Activated T-helper 2 cell treated with anti-CD3 and anti-CD28 coated beads, Interferon-gamma antibody, Interleukin-2, Interleukin-4, amounts not matched to agents 10 μg/mL and 5 μg/mL and 100 μg/mL, durations not matched to agents 14 hours and 24 hours and 36 hours (primary cell): ENCODE data around the gene MOV10L1. TPM values are rescaled to one million over a fixed set of nuclear protein-coding genes. Genes with fewer than 3 reads are reported as not detected.

ENCODE experiments used
- DNase-seq: peaks from one replicate; pipeline ENCODE4 v3.0.0; 2021; ENCODE audit warnings: low spot score
- H3K27ac Mint-ChIP-seq: one replicate; pipeline ENCODE4 v1.8.0; 2021; ENCODE audit warnings: mixed read lengths
- H3K27me3 Mint-ChIP-seq: one replicate; pipeline ENCODE4 v1.8.0; 2021; ENCODE audit warnings: low read depth, mixed read lengths
- H3K36me3 Mint-ChIP-seq: one replicate; pipeline ENCODE4 v1.8.0; 2021; ENCODE audit warnings: low read depth, mixed read lengths
- H3K4me1 Mint-ChIP-seq: one replicate; pipeline ENCODE4 v1.8.0; 2021; ENCODE audit warnings: low read depth, mixed read lengths
- H3K4me3 Mint-ChIP-seq: one replicate; pipeline ENCODE4 v1.8.0; 2021; ENCODE audit warnings: low read depth, mild to moderate bottlenecking, moderate library complexity, mixed read lengths
- H3K9me3 Mint-ChIP-seq: one replicate; pipeline ENCODE4 v1.8.0; 2021; ENCODE audit warnings: mixed read lengths
- intact Hi-C: fragments of 100-400 bp; cut with micrococcal nuclease; formaldehyde crosslinking; loops from one replicate; pipeline ENCODE4 v1.15.1; 2023
- total RNA-seq: library from RNA; stranded (reverse); gene quantifications from 2 replicates; pipeline ENCODE4 v1.2.3, GENCODE V29; 2022

The MOV10L1 gene
- 0.07 TPM in 1 of 2 replicates, not detected in the other for total RNA-seq

DNA sequence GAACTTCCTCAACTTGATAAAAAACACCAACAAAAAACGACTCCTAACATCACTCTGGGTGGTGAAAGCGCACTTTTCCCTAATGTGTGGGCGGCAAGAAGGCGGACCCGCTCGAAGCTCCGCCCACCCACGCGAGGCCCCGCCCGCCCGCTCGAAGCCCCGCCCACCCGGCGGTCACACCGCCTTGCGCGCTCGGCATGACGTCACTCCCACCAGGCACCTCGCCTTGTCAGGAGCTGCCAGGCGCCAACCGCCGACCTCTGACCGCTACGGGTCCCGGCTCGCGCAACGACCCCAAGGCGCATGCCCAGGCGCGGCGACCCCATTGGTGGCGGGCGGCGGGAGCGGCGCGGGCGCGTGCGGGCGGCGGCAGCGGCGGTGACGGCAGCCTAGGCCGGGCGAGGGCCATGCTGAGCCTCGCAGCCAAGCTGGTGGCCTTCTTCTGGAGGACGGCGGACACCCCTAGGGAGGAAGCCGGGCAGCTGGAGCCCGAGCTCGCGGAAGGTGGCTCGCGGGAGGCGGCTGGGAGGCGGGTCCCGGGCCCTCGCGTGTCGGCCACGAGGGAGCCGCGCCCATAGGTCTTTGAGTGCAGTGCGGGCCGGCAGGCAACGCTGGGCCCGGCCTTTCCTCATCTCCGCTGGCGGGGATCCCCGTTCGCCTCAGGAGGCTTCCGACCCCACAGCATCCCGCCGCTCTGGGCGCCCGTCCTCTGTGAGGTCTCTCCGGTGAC lies at the start of gene MOV10L1:
TSS of gene MOV10L1 (plus strand) at position 325 of the 730 bp plus-strand sequence. CDS start at position 408, 83 bp downstream.
- Mint-ChIP-seq H3K27ac (no peak within 1 kb of the TSS), H3K4me1 (peaks cover 9% of the 10 kb centered on the region), H3K4me3 (no peak within 1 kb of the TSS), H3K36me3 (peaks cover 13% of the 10 kb centered on the region), H3K9me3 (peaks cover 9% of the 10 kb centered on the region), H3K27me3 (peaks cover 14% of the 10 kb centered on the region)
- intact Hi-C loops: no loop called here
- DNase-seq: no peak

DNA sequence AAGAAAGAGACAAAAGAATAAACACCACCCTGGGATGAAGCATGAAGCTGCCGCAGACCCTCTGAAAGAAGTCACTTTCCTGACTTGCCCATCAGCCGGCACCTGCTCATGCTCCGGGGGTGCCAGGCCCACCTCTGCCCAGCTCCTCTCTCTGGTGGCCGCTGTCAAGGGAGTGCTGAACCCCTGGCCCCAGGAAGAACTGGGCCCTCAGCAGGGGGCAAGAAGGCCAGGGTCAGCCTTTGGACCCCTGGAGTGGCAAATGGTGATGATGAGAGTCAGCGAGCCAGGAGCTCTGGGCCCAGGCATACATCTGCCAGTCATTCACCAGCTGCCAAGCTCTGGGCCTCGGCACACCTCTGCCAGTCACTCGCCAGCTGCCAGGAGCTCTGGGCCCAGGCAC lies 49.1 kb upstream of the MOV10L1 start:
- H3K4me1 Mint-ChIP-seq: no peaks in the 10 kb centered on the region
- intact Hi-C loops: no loop called here
- H3K36me3 Mint-ChIP-seq: no peaks in the 10 kb centered on the region
- no peak overlapping the region for H3K27ac Mint-ChIP-seq
- DNase-seq: no peak
- peaks cover 14% of the 10 kb centered on the region for H3K27me3 Mint-ChIP-seq
- H3K4me3 Mint-ChIP-seq: no peak overlapping the region
- no peaks in the 10 kb centered on the region for H3K9me3 Mint-ChIP-seq

DNA sequence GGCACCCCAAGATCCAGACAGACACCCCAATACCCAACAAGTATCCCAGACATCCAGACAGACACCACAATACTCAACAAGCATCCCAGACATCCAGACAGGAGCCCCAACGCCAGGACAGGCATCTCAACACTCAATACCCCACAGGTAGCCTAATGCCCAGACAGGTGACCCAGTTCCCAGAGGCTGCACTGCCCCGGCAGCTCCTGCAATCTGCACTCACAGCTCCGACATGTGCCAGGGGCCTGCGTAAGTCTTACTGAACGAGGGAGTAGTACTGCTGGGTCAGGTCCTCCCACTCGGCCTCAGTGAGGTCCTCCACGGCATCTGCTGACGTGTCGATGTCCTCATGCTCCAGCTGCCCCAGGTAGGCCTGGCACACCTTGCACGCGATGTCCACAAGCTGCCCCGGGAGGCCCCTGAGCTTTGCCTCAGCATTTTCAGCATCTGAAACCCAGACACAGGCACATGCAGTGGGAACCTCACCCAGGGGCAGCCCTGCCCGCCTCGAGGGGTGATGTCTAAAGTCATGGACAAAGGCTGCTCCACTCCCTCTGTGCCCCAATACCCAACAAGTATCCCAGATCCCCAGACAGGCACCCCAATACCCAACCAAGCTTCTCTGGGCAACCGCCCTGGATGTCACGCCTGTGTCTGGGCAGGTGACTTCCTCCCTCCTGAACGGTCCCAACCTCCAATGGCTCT lies 48.3 kb upstream of the MOV10L1 start:
- Mint-ChIP-seq H3K9me3 (no peaks in the 10 kb centered on the region), H3K27ac (no peak overlapping the region), H3K4me1 (no peaks in the 10 kb centered on the region), H3K4me3 (no peak overlapping the region), H3K36me3 (no peaks in the 10 kb centered on the region), H3K27me3 (peaks cover 14% of the 10 kb centered on the region)
- intact Hi-C loops: no loop called here
- DNase-seq: no peak

DNA sequence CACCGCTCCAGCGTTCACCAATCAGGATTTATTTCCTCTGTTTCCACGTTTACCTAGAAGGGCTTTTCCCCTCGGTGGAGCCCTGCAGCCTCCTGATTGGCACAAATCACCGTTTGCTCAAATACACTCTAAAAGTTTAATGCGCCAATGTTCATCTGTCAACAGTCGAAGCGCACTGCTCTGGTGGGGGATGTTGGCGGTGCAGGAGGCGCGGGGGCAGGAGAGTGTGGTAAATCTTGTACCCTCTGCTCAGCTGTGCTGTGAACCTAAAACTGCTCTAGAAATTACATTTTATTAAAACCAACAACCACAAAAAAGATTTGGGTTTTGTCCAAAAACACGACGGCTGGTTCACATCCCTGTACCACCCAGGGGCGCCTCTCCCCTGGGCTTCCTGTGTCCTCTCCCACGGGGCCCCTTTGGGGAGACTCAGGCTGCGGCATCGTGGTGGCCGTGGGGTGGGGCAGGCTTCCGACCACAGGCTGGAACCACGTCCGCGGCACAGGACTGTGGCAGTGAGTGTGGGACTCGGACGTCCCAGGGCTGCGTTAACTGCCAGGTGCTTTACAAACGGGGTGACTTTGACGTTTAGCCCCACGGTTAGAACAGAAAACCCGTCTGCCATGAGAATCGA lies 45.2 kb upstream of the MOV10L1 start:
- Mint-ChIP-seq H3K36me3 (no peaks in the 10 kb centered on the region), H3K4me3 (no peak overlapping the region), H3K4me1 (no peaks in the 10 kb centered on the region), H3K27ac (no peak overlapping the region), H3K9me3 (no peaks in the 10 kb centered on the region), H3K27me3 (peaks cover 12% of the 10 kb centered on the region)
- no peak for DNase-seq
- intact Hi-C loops: no loop called here

DNA sequence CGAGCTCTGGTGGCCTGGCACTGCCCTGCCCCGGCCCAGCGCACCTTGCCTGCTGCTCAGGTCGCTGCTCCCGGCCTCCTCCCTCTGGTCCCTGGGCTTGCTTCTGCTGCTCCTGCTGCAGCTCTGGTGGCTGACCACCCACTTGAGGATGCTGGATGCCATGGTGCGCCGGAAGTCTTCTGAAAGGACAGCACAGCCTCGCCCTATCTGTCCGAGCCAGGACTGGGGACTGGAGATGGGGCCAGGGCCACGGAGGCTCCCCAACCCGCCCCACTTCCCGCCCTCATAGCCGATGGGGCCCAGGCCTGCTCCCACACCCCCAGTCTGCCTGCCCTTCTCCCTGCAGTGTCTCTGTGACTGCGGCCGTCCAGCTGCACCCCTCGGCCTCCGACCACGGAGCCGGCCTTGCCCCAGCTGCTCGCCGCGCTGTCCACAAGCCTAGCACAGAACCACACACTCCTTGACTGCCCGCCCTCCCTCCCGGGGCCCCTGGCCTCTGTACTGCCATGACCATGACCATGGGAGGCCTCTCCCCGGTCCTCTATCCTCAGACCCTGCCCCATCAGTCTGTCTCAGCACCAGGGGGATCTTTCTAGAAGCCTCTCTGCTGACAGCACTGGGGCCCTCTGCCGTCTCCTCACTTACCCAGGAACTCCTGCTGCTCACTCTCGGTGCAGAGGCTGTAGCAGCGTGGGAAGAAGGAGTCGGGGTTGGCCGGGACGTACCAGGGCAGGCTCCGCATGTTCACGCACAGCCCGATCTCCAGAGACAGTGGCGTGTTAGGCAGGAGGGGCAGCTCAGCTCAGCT lies 44.4 kb upstream of the MOV10L1 start:
- Mint-ChIP-seq H3K36me3 (no peaks in the 10 kb centered on the region), H3K27me3 (peaks cover 12% of the 10 kb centered on the region), H3K27ac (no peak overlapping the region), H3K4me3 (no peak overlapping the region), H3K4me1 (no peaks in the 10 kb centered on the region), H3K9me3 (no peaks in the 10 kb centered on the region)
- no peak for DNase-seq
- intact Hi-C loops: no loop called here

DNA sequence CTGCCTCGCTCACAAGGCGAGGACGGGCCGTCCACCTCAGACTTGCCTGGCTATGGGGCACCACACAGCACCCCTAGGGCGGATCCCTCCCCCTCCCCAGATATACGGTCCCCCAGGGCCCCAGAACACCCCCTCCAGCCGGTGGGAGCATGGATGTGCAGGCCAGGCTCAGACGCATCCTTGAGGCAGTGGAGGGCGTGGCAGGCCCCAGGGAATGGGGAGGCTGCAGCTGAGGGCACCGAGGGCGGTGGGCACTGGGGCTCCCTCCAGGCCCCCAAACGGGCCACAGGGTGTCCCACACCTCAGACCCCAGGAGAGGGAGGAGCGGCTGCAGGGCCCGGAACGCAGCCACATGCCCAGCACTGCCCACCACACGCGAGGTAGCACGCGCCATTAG lies 43.8 kb upstream of the MOV10L1 start:
- Mint-ChIP-seq H3K4me3 (no peak overlapping the region), H3K27ac (no peak overlapping the region)
- DNase-seq: no peak

DNA sequence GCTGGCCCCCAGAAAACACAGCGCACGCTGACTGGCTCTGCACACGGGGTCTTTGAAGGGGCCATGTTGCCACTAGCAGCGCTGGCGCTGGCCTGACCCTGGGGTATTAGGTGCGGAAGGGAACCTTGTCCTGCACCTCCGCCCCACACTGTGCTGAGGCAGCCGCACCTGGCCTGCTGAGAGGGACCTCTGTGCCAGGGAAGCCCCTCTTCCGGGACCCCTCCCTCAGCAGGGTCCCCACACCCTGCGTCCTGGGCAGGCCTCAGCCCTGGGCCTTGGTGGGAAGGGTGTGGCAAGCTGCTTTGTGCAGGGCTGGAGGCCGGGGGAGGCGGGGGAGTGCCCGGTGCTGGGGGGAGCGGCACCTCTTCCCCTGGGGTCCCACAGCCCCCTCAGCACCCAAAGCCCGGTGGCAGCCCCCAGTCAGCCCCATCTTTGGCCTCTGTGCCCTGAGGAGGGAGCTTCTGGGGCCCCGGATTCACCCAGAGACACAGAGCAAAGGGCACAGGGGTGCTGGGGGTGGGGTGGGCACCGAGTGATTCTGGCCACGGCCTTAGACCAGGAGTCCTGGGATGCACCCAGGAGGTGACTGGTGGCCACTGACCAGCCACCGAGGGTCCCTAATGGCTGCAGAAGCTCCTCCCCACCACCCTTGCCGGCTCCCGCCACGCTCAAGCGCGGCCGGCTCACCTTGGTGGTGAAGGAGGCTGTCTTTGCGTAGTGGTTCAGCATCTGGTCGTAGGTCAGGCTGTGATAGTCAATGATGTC lies 43.1 kb upstream of the MOV10L1 start:
- Mint-ChIP-seq H3K27ac (no peak overlapping the region), H3K36me3 (no peaks in the 10 kb centered on the region), H3K4me3 (no peak overlapping the region), H3K27me3 (peaks cover 12% of the 10 kb centered on the region), H3K4me1 (no peaks in the 10 kb centered on the region), H3K9me3 (no peaks in the 10 kb centered on the region)
- intact Hi-C loops: no loop called here
- no peak for DNase-seq

More for the DNA sequence above, 43.8 kb upstream of the MOV10L1 start:
- Mint-ChIP-seq H3K36me3 (no peaks in the 10 kb centered on the region), H3K27me3 (peaks cover 12% of the 10 kb centered on the region), H3K4me1 (no peaks in the 10 kb centered on the region), H3K9me3 (no peaks in the 10 kb centered on the region)
- intact Hi-C loops: no loop called here

DNA sequence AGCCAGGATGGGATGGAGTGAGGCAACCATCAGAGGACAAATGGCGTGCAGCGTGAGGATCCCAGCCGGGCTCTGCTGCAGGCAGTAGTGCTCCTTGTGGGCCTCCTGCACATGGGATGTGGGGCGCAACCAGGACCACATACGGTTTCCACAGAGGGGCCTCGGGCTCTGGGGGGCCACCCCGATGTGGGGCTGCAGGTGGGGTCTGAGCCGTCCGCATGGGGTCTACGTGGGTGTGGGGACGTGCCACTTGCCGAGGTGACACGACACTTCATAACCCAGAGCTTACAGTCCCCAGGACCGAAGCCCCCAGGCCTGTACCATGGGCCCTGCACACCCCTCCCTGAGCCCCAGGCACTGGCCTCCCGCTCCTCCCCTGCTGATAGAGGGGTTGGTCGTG lies 42.5 kb upstream of the MOV10L1 start:
- H3K4me1 Mint-ChIP-seq: no peaks in the 10 kb centered on the region
- DNase-seq: no peak
- no peaks in the 10 kb centered on the region for H3K36me3 Mint-ChIP-seq
- intact Hi-C loops: no loop called here
- no peak overlapping the region for H3K4me3 Mint-ChIP-seq
- peaks cover 10% of the 10 kb centered on the region for H3K27me3 Mint-ChIP-seq
- peaks cover 4% of the 10 kb centered on the region for H3K9me3 Mint-ChIP-seq
- no peak overlapping the region for H3K27ac Mint-ChIP-seq

DNA sequence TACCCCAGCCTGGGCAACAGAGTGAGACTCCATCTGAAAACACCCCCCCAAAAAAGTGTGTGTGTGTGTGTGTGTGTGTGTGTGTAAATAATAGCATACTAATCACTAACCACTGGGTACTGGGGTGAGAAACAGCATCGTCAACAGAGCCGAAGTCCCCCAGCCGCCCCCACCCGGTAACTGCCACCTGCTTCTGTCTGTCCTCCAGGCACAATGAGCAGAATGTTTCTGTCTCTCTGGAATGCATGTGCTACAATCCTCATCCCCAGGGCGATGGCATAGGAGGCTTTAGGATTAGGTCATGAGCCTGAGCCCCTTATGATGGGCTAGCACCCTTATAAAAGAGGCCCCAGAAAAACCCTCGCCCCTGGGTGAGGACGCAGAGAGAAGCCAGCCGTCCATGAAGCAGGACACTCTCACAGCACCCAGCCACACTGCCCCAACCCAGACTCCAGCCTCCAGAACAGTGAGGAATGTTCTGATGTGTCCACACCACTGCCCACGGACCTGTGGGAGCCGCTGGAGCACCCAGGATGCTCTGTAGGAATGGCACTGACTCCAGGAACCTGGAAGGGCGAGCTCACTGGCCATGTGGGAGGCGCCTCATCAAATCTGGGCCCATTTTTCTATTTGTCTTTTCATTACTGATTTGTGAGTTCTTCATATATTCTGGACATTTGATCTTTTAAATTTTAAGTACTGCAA lies 41.6 kb upstream of the MOV10L1 start:
- Mint-ChIP-seq H3K27ac (no peak overlapping the region), H3K4me1 (no peaks in the 10 kb centered on the region), H3K36me3 (no peaks in the 10 kb centered on the region), H3K9me3 (peaks cover 6% of the 10 kb centered on the region), H3K4me3 (no peak overlapping the region), H3K27me3 (peaks cover 8% of the 10 kb centered on the region)
- intact Hi-C loops: no loop called here
- DNase-seq: no peak

DNA sequence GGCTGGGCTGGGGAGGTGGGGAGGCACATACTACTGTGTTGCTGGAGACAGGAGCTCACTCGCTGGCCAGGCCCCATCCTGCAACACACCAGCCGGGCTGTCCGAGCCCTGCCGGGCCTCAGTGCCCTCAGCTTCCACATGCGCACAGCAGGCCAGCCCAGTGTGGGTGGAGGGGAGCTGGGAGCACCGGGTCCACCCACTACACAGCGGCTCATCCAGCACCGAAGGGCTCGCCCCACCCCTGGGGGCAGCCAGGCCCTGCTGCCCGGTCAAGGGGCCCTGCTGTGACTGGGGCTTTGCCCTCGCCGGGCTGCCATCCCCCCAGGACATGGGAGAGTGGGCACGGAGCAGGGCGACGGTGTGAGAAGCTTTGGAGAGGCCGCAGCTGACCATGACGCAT lies 41.0 kb upstream of the MOV10L1 start:
- peaks cover 3% of the 10 kb centered on the region for H3K27me3 Mint-ChIP-seq
- DNase-seq: no peak
- no peaks in the 10 kb centered on the region for H3K36me3 Mint-ChIP-seq
- no peak overlapping the region for H3K27ac Mint-ChIP-seq
- no peak overlapping the region for H3K4me3 Mint-ChIP-seq
- intact Hi-C loops: no loop called here
- H3K4me1 Mint-ChIP-seq: no peaks in the 10 kb centered on the region
- peaks cover 9% of the 10 kb centered on the region for H3K9me3 Mint-ChIP-seq

DNA sequence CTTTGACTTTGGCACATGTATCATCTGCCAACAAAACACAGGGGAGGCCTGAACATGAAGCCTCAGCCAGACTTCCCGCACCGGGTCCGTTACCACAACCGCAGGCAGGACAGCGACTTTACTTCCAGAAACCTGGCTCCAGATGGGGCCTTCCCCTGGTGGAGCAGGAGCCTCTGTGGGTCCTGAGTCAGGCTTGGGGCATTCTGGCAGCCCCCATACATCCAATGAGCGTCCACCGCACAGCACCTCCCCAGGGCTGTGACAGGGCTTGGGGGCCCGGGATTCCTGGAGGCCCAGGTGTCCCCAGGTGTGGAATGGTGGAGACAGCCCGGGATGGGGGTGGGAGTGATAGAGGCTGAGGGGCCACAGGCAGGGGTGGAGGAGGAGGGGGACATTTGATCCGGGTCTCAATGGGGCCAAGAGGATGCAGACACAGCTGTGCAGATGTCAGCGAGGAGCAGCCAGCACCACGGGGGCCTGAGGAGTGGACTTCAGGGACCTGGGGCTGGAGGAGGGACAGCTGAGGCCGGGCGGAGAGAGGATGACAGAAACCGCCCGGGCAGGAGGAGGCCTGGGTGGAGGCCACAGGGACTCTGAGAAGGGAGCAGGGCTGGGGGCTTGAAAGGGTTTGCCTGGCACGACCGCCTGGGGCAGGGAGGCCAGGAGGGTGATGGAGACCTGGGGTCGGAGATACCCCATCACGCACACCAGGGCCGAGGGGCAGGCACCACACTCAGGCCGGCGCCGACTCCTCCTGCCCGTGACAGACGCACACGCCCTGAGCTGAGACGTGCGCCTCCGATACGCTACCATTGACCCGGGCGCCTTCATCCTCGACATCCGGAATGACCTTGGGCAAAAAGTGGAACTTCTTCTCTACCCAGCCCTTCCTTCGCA lies 40.3 kb upstream of the MOV10L1 start:
- Mint-ChIP-seq H3K4me3 (no peak overlapping the region), H3K36me3 (no peaks in the 10 kb centered on the region), H3K9me3 (peaks cover 11% of the 10 kb centered on the region), H3K27ac (no peak overlapping the region), H3K27me3 (no peaks in the 10 kb centered on the region), H3K4me1 (no peaks in the 10 kb centered on the region)
- intact Hi-C loops: no loop called here
- DNase-seq: no peak
